ENCODE measurements around the gene IGFBP7.

- TF ChIP-seq CTCF (conservative IDR thresholded peaks at IDR 0.05; ENCODE audit: low read length) (no peak), EZH2phosphoT487 (IDR thresholded peaks at IDR 0.05; ENCODE audit: borderline replicate concordance) (no peak)
Observed at GRCh38 chr4:57020467-57021101, 89.6 kb downstream of the IGFBP7 start.
